Vein endothelial cell (primary cell): ENCODE measurements around the gene IKBKG. TPM values are rescaled to one million over a fixed set of nuclear protein-coding genes. Genes with fewer than 3 reads are reported as not detected.

Experiments
- small RNA-seq: library from RNA; depleted of rRNA; stranded (forward); fragments of <200 nt; gene quantifications from one replicate; pipeline ENCODE3, GENCODE V24; 2012
- total RNA-seq: library from RNA; depleted of rRNA; stranded (reverse); fragments of >200 nt; gene quantifications from 2 replicates; pipeline ENCODE4 v1.2.3, GENCODE V29; 2012

IKBKG gene
- total RNA-seq, result 25.7 and 26.8 TPM in 2 replicates

GRCh38 chrX:154547245-154548027 is at the start of gene IKBKG:
Gene IKBKG, plus strand, starts transcription at chrX:154547620. Its CDS starts 4,383 bp downstream, at chrX:154552003.

DNA sequence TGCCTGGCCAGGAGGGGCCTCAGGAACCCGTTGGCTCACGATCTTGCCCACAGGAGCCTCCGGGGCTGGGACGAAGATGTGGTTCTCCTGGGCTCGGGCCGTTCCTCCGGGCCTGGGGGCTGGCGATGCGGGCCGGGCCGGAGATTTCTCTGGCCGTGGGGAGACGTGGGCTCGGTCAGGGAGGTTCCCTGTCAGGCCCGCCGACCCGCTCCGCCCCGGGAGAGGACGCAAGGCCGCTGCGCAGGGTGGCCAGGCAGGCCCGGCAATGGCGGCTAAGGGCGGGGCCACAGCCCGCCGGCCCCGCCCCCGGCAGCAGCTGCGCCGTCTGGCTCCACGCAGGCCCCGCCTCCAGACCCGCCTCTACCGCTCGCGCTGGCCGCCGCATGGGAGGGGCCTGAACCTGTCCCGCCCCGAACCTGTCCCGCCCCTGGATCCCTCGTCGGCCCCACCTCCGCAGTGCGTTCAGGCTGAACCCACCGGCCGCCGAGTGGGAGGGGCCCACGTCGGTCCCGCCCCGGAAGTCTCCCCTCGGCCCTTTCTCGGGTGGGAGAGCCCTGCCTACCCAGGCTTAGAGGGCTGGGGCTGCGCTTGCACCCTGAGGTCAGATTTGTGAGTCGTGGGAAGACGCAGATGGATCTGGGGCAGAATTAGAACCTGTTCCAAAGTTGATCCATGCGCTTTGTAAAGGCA is 31.3 kb upstream of the IKBKG start, which contains the start of gene FAM3A:
Gene FAM3A (minus strand): TSS at position 267 of the 690 bp plus-strand sequence. CDS start 460 bp downstream, outside the sequence.

DNA sequence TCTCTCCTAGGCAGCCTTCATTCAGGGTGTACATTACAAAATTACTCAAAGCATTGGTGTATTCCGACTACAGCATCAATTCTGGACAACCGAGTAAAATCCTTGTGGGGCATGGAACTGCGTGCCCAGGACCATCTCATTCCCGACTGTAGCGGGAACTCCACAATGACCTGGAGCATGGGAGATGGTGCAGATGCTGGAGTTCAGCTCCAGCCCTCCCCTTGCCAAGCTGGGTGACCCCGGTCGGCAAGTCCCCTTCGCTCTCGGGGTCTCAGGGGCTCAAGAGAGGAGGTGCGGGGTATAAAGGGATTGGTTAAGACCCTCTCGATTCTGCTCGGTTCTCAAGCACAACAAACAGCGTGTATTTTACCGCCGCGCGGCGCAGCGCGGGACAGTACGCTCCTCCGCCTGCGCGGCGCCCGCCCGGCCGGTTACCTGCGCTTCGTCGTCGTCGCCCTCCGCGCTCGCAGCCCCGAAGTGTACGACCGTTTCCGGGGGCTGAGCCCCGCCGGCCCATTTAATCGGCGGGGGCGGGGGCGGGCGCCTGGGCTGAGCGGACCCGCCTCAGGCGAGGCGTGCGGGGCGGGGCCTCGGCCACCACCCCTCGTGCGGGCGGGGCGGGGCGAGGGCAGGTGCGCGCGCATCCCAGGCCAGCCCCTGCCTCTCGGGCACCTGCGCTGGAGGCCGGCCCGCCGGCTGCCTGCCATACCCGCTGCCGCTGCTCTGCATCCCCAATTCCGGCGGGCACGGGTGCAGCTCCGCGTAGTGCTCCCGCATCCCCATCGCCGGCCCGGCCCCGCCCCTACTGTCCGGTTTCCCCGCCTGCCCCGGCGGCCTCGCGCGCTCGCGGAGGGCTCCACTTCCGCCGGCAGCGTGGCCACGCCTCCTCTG is 821 bp upstream of the IKBKG start, which contains the start of gene G6PD:
Gene G6PD (minus strand): TSS at position 493 of the 891 bp plus-strand sequence. CDS start 691 bp downstream, outside the sequence.

GRCh38 chrX:154584585-154585183 is 37.3 kb downstream of the IKBKG start, which contains the start of gene CTAG1A:
Gene CTAG1A, plus strand, starts transcription at chrX:154585133. Its CDS starts 74 bp downstream, at chrX:154585207.

Small RNA genes within 50 kb of the gene (small RNA-seq; reads per million reads assigned to genes)
- not detected for gene AC244090.1

Other genes with a start within 250 kb of the IKBKG start
- 1,650 and 2,218 TPM in 2 replicates for gene FLNA, start 173.0 kb upstream of the IKBKG start, total RNA-seq
- gene EMD, start 168.3 kb upstream of the IKBKG start, total RNA-seq, result 40.6 and 56.5 TPM in 2 replicates
- 3,434 and 3,696 TPM in 2 replicates for gene RPL10, start 149.2 kb upstream of the IKBKG start, total RNA-seq
- 102 and 110 TPM in 2 replicates for gene DNASE1L1, start 138.4 kb upstream of the IKBKG start, total RNA-seq
- 22.4 and 22.9 TPM in 2 replicates for gene TAFAZZIN, start 136.1 kb upstream of the IKBKG start, total RNA-seq
- gene ATP6AP1, start 118.9 kb upstream of the IKBKG start, total RNA-seq, result 83.5 and 83.6 TPM in 2 replicates
- gene GDI1, start 110.5 kb upstream of the IKBKG start, total RNA-seq, result 80.5 and 121 TPM in 2 replicates
- gene FAM50A, start 103.5 kb upstream of the IKBKG start, total RNA-seq, result 39.4 and 44.1 TPM in 2 replicates
- gene PLXNA3, start 89.3 kb upstream of the IKBKG start, total RNA-seq, result 14.9 and 21.6 TPM in 2 replicates
- 15.4 and 18.9 TPM in 2 replicates for gene LAGE3, start 68.3 kb upstream of the IKBKG start, total RNA-seq
- gene UBL4A, start 61.0 kb upstream of the IKBKG start, total RNA-seq, result 39.9 and 43.1 TPM in 2 replicates
- gene SLC10A3, start 57.0 kb upstream of the IKBKG start, total RNA-seq, result 29.9 and 33.6 TPM in 2 replicates
- gene FAM3A, start 31.4 kb upstream of the IKBKG start, total RNA-seq, result 17.7 and 22.2 TPM in 2 replicates
- gene G6PD, start 774 bp upstream of the IKBKG start, total RNA-seq, result 96.0 and 108 TPM in 2 replicates
- gene CTAG1A, start 37.5 kb downstream of the IKBKG start, total RNA-seq, result not detected in 2 replicates
- not detected in 2 replicates for gene CTAG1B, start 71.7 kb downstream of the IKBKG start, total RNA-seq
- not detected in 2 replicates for gene CTAG2, start 106.0 kb downstream of the IKBKG start, total RNA-seq
- 9.4 and 18.0 TPM in 2 replicates for gene GAB3, start 203.5 kb downstream of the IKBKG start, total RNA-seq
- 53.2 and 57.8 TPM in 2 replicates for gene DKC1, start 215.2 kb downstream of the IKBKG start, total RNA-seq